H9 (cell line): Measurements from ENCODE around the gene GPR135. TPM values are rescaled to one million over a fixed set of nuclear protein-coding genes. Genes with fewer than 3 reads are reported as not detected.

Source experiments
- DNase-seq: peaks from one replicate; pipeline ENCODE4 v3.0.0-alpha.2; 2017
- H2AFZ ChIP-seq: one replicate; pipeline ENCODE4 v1.6.1; 2013; ENCODE audit warnings: mild to moderate bottlenecking, low read length, control low read depth, moderate library complexity
- H2AK5ac ChIP-seq: 2 replicates; pipeline ENCODE4 v1.6.1; 2013; ENCODE audit warnings: low read length, control low read depth, mixed read lengths; ENCODE audit not compliant: insufficient read length
- H2BK120ac ChIP-seq: one replicate; pipeline ENCODE4 v1.6.1; 2013; ENCODE audit warnings: low read depth, mild to moderate bottlenecking, low read length, control low read depth, inconsistent platforms; ENCODE audit not compliant: poor library complexity, severe bottlenecking
- H2BK12ac ChIP-seq: 2 replicates; pipeline ENCODE4 v1.6.1; 2013; ENCODE audit warnings: low read length, control low read depth, mixed read lengths, low read depth; ENCODE audit not compliant: insufficient read length
- H2BK15ac ChIP-seq: 2 replicates; pipeline ENCODE4 v1.6.1; 2013; ENCODE audit warnings: low read depth, low read length, control low read depth
- H2BK20ac ChIP-seq: one replicate; pipeline ENCODE4 v1.6.1; 2013; ENCODE audit warnings: low read depth, mild to moderate bottlenecking, low read length, control low read depth, inconsistent platforms; ENCODE audit not compliant: poor library complexity, severe bottlenecking
- H2BK5ac ChIP-seq: 2 replicates; pipeline ENCODE4 v1.6.1; 2013; ENCODE audit warnings: low read length, control low read depth, mixed read lengths; ENCODE audit not compliant: insufficient read length
- H3K14ac ChIP-seq: 2 replicates; pipeline ENCODE4 v1.6.1; 2013; ENCODE audit warnings: low read length, control low read depth; ENCODE audit not compliant: insufficient read depth
- H3K18ac ChIP-seq: 2 replicates; pipeline ENCODE4 v1.6.1; 2013; ENCODE audit warnings: low read depth, mild to moderate bottlenecking, mixed read lengths, low read length, control low read depth; ENCODE audit not compliant: insufficient read length
- H3K23ac ChIP-seq: 2 replicates; pipeline ENCODE4 v1.6.1; 2013; ENCODE audit warnings: low read length, control low read depth, mixed read lengths, low read depth; ENCODE audit not compliant: insufficient read length
- H3K23me2 ChIP-seq: 2 replicates; pipeline ENCODE4 v1.6.1; 2013; ENCODE audit warnings: low read depth, mild to moderate bottlenecking, mixed read lengths, low read length, control low read depth; ENCODE audit not compliant: insufficient read length, poor library complexity, severe bottlenecking
- H3K27ac ChIP-seq: 2 replicates; pipeline ENCODE4 v1.5.1; 2013; ENCODE audit warnings: low read length, control low read depth, mixed read lengths, low read depth; ENCODE audit not compliant: insufficient read length
- H3K27me3 ChIP-seq: 2 replicates; pipeline ENCODE4 v1.6.1; 2013; ENCODE audit warnings: low read length, control low read depth, inconsistent platforms; ENCODE audit not compliant: insufficient read depth
- H3K4ac ChIP-seq: 2 replicates; pipeline ENCODE4 v1.6.1; 2013; ENCODE audit warnings: low read depth, mild to moderate bottlenecking, control low read depth, inconsistent platforms, low read length, moderate library complexity
- H3K4me1 ChIP-seq: 2 replicates; pipeline ENCODE4 v1.6.1; 2013; ENCODE audit warnings: low read length, control low read depth, inconsistent platforms; ENCODE audit not compliant: insufficient read depth
- H3K4me2 ChIP-seq: 2 replicates; pipeline ENCODE4 v1.6.1; 2013; ENCODE audit warnings: low read length, control low read depth, mixed read lengths; ENCODE audit not compliant: insufficient read length, insufficient read depth
- H3K56ac ChIP-seq: 2 replicates; pipeline ENCODE4 v1.6.1; 2013; ENCODE audit warnings: low read depth, mild to moderate bottlenecking, mixed read lengths, low read length, control low read depth; ENCODE audit not compliant: insufficient read length
- H3K79me1 ChIP-seq: 2 replicates; pipeline ENCODE4 v1.6.1; 2013; ENCODE audit warnings: low read depth, mild to moderate bottlenecking, moderate library complexity, low read length, control low read depth, inconsistent platforms; ENCODE audit not compliant: insufficient read depth, poor library complexity, severe bottlenecking
- H3K79me2 ChIP-seq: 2 replicates; pipeline ENCODE4 v1.6.1; 2013; ENCODE audit warnings: low read length, control low read depth, inconsistent platforms; ENCODE audit not compliant: insufficient read depth
- H3K9ac ChIP-seq: 2 replicates; pipeline ENCODE4 v1.6.1; 2013; ENCODE audit warnings: low read length, control low read depth, mixed read lengths; ENCODE audit not compliant: insufficient read length; ENCODE audit errors: extremely low read depth
- H3K9me3 ChIP-seq: one replicate; pipeline ENCODE4 v1.6.1; 2013; ENCODE audit warnings: low read depth, low read length, inconsistent platforms; ENCODE audit not compliant: control insufficient read depth
- H3T11ph ChIP-seq: one replicate; pipeline ENCODE4 v1.6.1; 2013; ENCODE audit warnings: mild to moderate bottlenecking, low read length, control low read depth, inconsistent platforms
- H4K20me1 ChIP-seq: one replicate; pipeline ENCODE4 v1.6.1; 2013; ENCODE audit not compliant: control insufficient read depth, insufficient read length, insufficient read depth
- H4K5ac ChIP-seq: 2 replicates; pipeline ENCODE4 v1.6.1; 2013; ENCODE audit warnings: low read depth, mild to moderate bottlenecking, mixed read lengths, low read length, control low read depth; ENCODE audit not compliant: insufficient read length
- H4K8ac ChIP-seq: replicated peaks from 2 replicates; pipeline ENCODE4 v1.6.1; 2013; ENCODE audit warnings: low read length, control low read depth, mixed read lengths, low read depth; ENCODE audit not compliant: insufficient read length
- H4K91ac ChIP-seq: 2 replicates; pipeline ENCODE4 v1.6.1; 2013; ENCODE audit warnings: low read depth, mild to moderate bottlenecking, moderate library complexity, mixed read lengths, low read length, control low read depth; ENCODE audit not compliant: insufficient read length
- H3K27ac Mint-ChIP-seq, 3 experiments: 2 replicates in 2 of 3; 3 replicates in 1 of 3; pipeline ENCODE4 v1.8.0; 2020 to 2021; ENCODE audit warnings: mixed read lengths in 3 of 3, mild to moderate bottlenecking in 1 of 3, moderate library complexity in 1 of 3
- H3K27me3 Mint-ChIP-seq: 2 replicates; pipeline ENCODE4 v1.8.0; 2021; ENCODE audit warnings: low read depth, mild to moderate bottlenecking, moderate library complexity, mixed read lengths
- H3K36me3 Mint-ChIP-seq, 3 experiments: 2 replicates in 2 of 3; 3 replicates in 1 of 3; pipeline ENCODE4 v1.8.0; 2020 to 2021; ENCODE audit warnings: low read depth in 3 of 3, mixed read lengths in 3 of 3; ENCODE audit not compliant: insufficient read depth in 1 of 3
- H3K4me1 Mint-ChIP-seq, 2 experiments: 2 replicates each; pipeline ENCODE4 v1.8.0; 2020; ENCODE audit warnings: mixed read lengths in 2 of 2
- H3K4me3 Mint-ChIP-seq, 2 experiments: 2 replicates in 1 of 2; 3 replicates in 1 of 2; pipeline ENCODE4 v1.8.0; 2020 to 2021; ENCODE audit warnings: mild to moderate bottlenecking in 2 of 2, mixed read lengths in 2 of 2, moderate library complexity in 1 of 2
- H3K9me3 Mint-ChIP-seq, 2 experiments: 2 replicates in 1 of 2; 3 replicates in 1 of 2; pipeline ENCODE4 v1.8.0; 2020; ENCODE audit warnings: mild to moderate bottlenecking in 2 of 2, mixed read lengths in 2 of 2, moderate library complexity in 1 of 2
- CTCF ChIP-seq: fragments of 200-600 bp; sonication (generic); conservative IDR thresholded peaks from 3 replicates; pipeline ENCODE4 v1.8.0; 2021; ENCODE audit warnings: antibody characterized with exemption, mild to moderate bottlenecking
- WGBS: extraction: QIAGEN DNeasy Blood & Tissue Kit; methylation state at CpG from one replicate; pipeline ENCODE4 v1.1.7; 2013; ENCODE audit warnings: missing lambda C conversion rate, low lambda C conversion rate, mixed read lengths; ENCODE audit not compliant: insufficient read length; ENCODE audit errors: extremely low coverage; 5-methylcytosine and 5-hydroxymethylcytosine counted together
- total RNA-seq: library from RNA; stranded (reverse); gene quantifications from 2 replicates; pipeline ENCODE4 v1.2.1, GENCODE V29; 2021

GPR135 gene
- total RNA-seq, 1 experiment from 2014 or later, result 1.9 TPM

- Histone ChIP-seq H2BK120ac (no peak overlapping the region), H4K91ac (no peak overlapping the region), H4K5ac (no peak overlapping the region), H3K27ac (no peak overlapping the region), H3K23ac (no peak overlapping the region), H2BK5ac (no peak overlapping the region), H3K4me2 (peak overlapping the region; percentile 88), H4K20me1 (no peaks in the 10 kb centered on the region), H3K23me2 (peaks cover 4% of the 10 kb centered on the region), H3K9ac (peak overlapping the region; percentile 63), H3K79me2 (peaks cover 2% of the 10 kb centered on the region; the same call in 1 of the 2 replicates), H2AFZ (no peak overlapping the region), H2BK20ac (no peak overlapping the region), H3K18ac (no peak overlapping the region), H2BK12ac (no peak overlapping the region), H3K4me1 (no peaks in the 10 kb centered on the region), H2BK15ac (no peak overlapping the region), H3K79me1 (no peaks in the 10 kb centered on the region), H3K56ac (no peak overlapping the region), H3K9me3 (no peaks in the 10 kb centered on the region), H3K14ac (no peak overlapping the region), H4K8ac (no peak overlapping the region), H3T11ph (no peak overlapping the region), H2AK5ac (no peak overlapping the region), H3K4ac (no peak overlapping the region), H3K27me3 (no peaks in the 10 kb centered on the region; the same call in 1 of the 2 replicates)
- no CpG with 5 or more reads among the region's 16 CpGs for WGBS
- Mint-ChIP-seq H3K4me3 (peak overlapping the region; percentile 83 to 97), H3K27me3 (no peaks in the 10 kb centered on the region), H3K36me3 (peaks cover 9 to 17% (median 16%) of the 10 kb centered on the region in 3 experiments; a peak in 6 of 7 replicates), H3K27ac (peak overlapping the region in 2 of 3 experiments; percentile 85 to 92; a peak in 5 of 7 replicates), H3K4me1 (peaks cover 18 to 20% of the 10 kb centered on the region in 2 experiments), H3K9me3 (no peaks in the 10 kb centered on the region)
- TF ChIP-seq CTCF, result no peak
- DNase-seq, result no peak
Observed at GRCh38 chr14:59483363-59483762, 18.2 kb upstream of the GPR135 start.
